Measurements from ENCODE around the gene EFCC1.

- TF ChIP-seq EP300 (IDR thresholded peaks at IDR 0.05; ENCODE audit: borderline replicate concordance) (no peak), YY1 (IDR thresholded peaks at IDR 0.05; ENCODE audit: low read depth) (no peak), EGR1 (IDR thresholded peaks at IDR 0.05) (no peak)
Measured at GRCh38 chr3:129021140-129021551, 20.0 kb downstream of the EFCC1 start.
